HG02852 (cell line): ENCODE measurements around the gene PCARE.

Source experiments
- ATAC-seq: cut with Tn5 transposase; IDR thresholded peaks from one replicate; pipeline ENCODE4 v1.9.1; 2021; ENCODE audit warnings: mild to moderate bottlenecking, moderate library complexity; ENCODE audit not compliant: unreplicated experiment

PCARE gene

GRCh38 chr2:29064346-29064715 is 10.0 kb downstream of the PCARE start:
- no peak for ATAC-seq

GRCh38 chr2:29063646-29064345 is 10.5 kb downstream of the PCARE start:
- ATAC-seq = no peak

GRCh38 chr2:29063056-29063455 is 11.3 kb downstream of the PCARE start:
- no peak for ATAC-seq

- no peak for ATAC-seq
Measured at GRCh38 chr2:29062371-29062770, 12.0 kb downstream of the PCARE start.

GRCh38 chr2:29061616-29062015 is 12.7 kb downstream of the PCARE start:
- no peak for ATAC-seq

GRCh38 chr2:29061176-29061575 is 13.1 kb downstream of the PCARE start:
- ATAC-seq = no peak

- ATAC-seq = no peak
Measured at GRCh38 chr2:29060441-29060840, 13.9 kb downstream of the PCARE start.

- no peak for ATAC-seq
Measured at GRCh38 chr2:29059624-29060023, 14.7 kb downstream of the PCARE start.

- ATAC-seq = no peak
Measured at GRCh38 chr2:29057006-29057405, 17.3 kb downstream of the PCARE start.

- ATAC-seq = no peak
Measured at GRCh38 chr2:29056452-29056851, 17.9 kb downstream of the PCARE start.

- ATAC-seq = no peak
Measured at GRCh38 chr2:29055601-29056000, 18.7 kb downstream of the PCARE start.

- ATAC-seq = no peak
Measured at GRCh38 chr2:29054430-29054829, 19.9 kb downstream of the PCARE start.

GRCh38 chr2:29053670-29054400 is 20.5 kb downstream of the PCARE start:
- ATAC-seq = no peak

- no peak for ATAC-seq
Measured at GRCh38 chr2:29053223-29053622, 21.1 kb downstream of the PCARE start.

GRCh38 chr2:29052807-29053206 is 21.5 kb downstream of the PCARE start:
- no peak for ATAC-seq

- no peak for ATAC-seq
Measured at GRCh38 chr2:29051730-29052129, 22.6 kb downstream of the PCARE start.

GRCh38 chr2:29050591-29050990 is 23.7 kb downstream of the PCARE start:
- no peak for ATAC-seq

GRCh38 chr2:29047083-29047845 is 27.1 kb downstream of the PCARE start:
- no peak for ATAC-seq

GRCh38 chr2:29046321-29046720 is 28.0 kb downstream of the PCARE start:
- no peak for ATAC-seq

- ATAC-seq = no peak
Measured at GRCh38 chr2:29044459-29044858, 29.9 kb downstream of the PCARE start.

GRCh38 chr2:29042561-29043075 is 31.7 kb downstream of the PCARE start:
- ATAC-seq = no peak
